ENCODE measurements around the gene TNPO3. TPM values are rescaled to one million over a fixed set of nuclear protein-coding genes. Genes with fewer than 3 reads are reported as not detected.
A peak's percentile ranks its signal among the peaks of the same experiment; 100 is the strongest.
"Not testable (repeated sequence)": the region's sequence is repeated elsewhere in the genome, so short reads cannot be mapped to it uniquely, and the experiment has no call there.

The TNPO3 gene
- total and polyA plus RNA-seq, 2 donors: 25.7 to 45.9 TPM

DNA sequence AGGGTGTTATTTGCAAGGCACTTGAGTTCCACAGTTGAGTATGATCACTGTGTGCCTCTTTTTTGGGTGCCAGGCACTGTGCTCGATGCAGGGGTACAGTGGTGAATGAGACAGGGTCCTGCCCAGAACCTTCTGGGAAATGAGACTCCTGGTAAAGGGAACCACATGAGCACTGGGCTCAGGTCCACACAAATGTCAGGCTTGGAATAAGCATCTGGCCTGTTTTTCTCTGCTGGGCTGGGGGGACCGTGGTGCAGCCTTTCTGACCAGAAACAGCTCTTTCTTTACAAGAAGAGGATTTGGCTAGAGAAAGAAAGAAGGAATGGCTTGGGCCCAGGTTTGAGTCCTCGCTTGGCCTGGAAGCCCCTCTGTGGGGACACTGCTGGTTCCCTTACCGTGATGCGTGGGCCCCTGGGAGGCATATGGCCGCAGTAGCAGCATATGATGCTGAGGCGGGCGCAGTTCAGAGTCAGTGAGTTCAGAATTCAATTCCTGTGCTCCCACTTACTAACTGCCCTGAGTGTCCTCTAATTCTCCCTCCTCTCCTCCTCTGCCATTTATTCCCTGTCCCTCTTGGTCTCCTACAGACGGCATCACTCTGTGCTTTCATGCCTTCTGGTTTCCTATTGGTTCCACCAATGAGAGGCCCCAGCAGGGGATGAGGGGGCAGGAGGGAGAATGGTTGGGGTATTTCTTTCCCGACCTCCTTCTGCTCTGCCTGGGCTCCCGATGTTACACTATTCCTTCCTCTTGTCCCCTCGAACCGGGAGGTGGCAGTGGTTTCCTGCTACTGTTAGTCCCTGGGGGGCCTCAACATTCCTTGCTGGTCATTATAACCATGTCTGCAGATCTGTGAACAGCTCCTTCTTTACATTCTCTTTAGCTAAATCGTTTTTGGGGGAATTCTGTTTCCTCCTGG lies 134.8 kb downstream of the TNPO3 start:
- Histone ChIP-seq H3K27ac (ENCODE audit: low read depth) (no peak overlapping the region), H3K36me3 (ENCODE audit: insufficient read depth) (no peaks in the 10 kb centered on the region), H3K4me1 (ENCODE audit: insufficient read depth) (no peaks in the 10 kb centered on the region), H3K4me3 (ENCODE audit: low read depth, low read length) (no peak overlapping the region)
- WGBS: 46% methylated on average over 14 of the region's 14 CpGs
- DNase-seq (ENCODE audit: extremely low spot score): no peak

DNA sequence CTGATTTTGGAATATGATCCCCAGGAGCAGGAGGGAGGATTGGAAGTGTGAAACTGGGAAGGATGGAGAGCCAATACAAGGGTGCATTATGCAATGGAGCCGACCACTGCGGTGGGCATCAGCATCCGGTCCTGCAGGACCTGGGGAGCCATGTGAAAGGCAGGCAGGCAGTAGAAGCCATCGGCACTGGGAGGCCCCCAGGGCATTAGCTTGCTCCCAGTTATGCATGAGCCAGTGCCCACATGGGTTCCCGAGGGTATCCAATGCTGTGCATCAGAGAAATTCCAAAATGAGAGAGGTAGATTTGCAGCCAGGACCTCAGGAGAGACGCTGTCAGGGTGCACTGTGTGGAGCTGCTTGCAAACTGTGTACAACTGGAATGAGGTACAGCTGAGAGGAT lies 135.7 kb downstream of the TNPO3 start:
- Histone ChIP-seq H3K4me1 (ENCODE audit: insufficient read depth) (no peaks in the 10 kb centered on the region), H3K27ac (ENCODE audit: low read depth) (no peak overlapping the region), H3K4me3 (ENCODE audit: low read depth, low read length) (no peak overlapping the region), H3K36me3 (ENCODE audit: insufficient read depth) (no peaks in the 10 kb centered on the region)
- no peak for DNase-seq (ENCODE audit: extremely low spot score)
- 81% methylated on average over 6 of the region's 6 CpGs for WGBS

- Histone ChIP-seq H3K27ac (ENCODE audit: low read depth) (no peak overlapping the region), H3K4me3 (ENCODE audit: low read depth, low read length) (no peak overlapping the region), H3K4me1 (ENCODE audit: insufficient read depth) (no peaks in the 10 kb centered on the region), H3K36me3 (ENCODE audit: insufficient read depth) (no peaks in the 10 kb centered on the region)
- 77% methylated on average over 8 of the region's 8 CpGs for WGBS
- DNase-seq (ENCODE audit: extremely low spot score): no peak
These were observed 136.8 kb downstream of the TNPO3 start for GRCh38 chr7:128918016-128918665.

DNA sequence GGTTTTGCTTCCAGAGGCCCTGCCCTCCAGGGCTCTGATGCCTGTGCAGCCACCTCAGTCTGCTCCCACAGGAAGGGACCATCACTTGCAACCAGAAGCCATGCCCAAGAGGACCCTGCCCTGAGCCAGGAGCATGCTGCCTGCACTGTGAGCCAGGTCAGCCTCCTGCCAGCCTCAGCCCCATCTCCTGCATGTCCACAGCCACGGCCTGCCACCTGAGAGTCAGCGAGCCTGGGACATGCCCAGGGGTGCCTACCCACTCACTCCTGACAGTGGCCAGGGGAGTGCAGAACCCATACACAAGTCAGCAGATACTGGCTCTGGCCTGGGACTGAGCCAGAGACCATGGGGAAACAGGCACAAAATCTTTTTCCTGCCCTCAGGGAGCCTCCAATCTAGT lies 137.8 kb downstream of the TNPO3 start:
- H3K4me1 ChIP-seq (ENCODE audit: insufficient read depth): no peaks in the 10 kb centered on the region
- no peak for DNase-seq (ENCODE audit: extremely low spot score)
- WGBS: 90% methylated on average over 2 of the region's 2 CpGs
- no peaks in the 10 kb centered on the region for H3K36me3 ChIP-seq (ENCODE audit: insufficient read depth)
- no peak overlapping the region for H3K27ac ChIP-seq (ENCODE audit: low read depth)
- H3K4me3 ChIP-seq (ENCODE audit: low read depth, low read length): no peak overlapping the region

DNA sequence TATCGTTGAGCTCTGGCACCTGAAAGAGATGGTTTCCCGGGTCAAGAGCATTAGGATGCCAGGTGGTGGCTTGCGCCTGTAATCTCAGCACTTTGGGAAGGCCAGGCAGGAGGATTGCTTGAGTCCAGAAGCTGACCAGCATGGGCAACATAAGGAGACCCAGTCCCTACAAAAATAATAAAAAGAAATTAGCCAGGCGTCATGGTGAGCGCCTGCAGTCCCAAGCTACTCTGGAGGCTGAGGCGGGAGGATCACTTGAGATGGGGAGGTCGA lies 138.3 kb downstream of the TNPO3 start:
- H3K27ac ChIP-seq (ENCODE audit: low read depth): no peak overlapping the region
- no peak for DNase-seq (ENCODE audit: extremely low spot score)
- 91% methylated on average over 7 of the region's 7 CpGs for WGBS
- H3K36me3 ChIP-seq (ENCODE audit: insufficient read depth): no peaks in the 10 kb centered on the region
- no peak overlapping the region for H3K4me3 ChIP-seq (ENCODE audit: low read depth, low read length)
- H3K4me1 ChIP-seq (ENCODE audit: insufficient read depth): no peaks in the 10 kb centered on the region

- H3K4me3 ChIP-seq (ENCODE audit: low read depth, low read length): peak overlapping the region; percentile 10
- DNase-seq (ENCODE audit: extremely low spot score): no peak
- H3K27ac ChIP-seq (ENCODE audit: low read depth): no peak overlapping the region
- H3K36me3 ChIP-seq (ENCODE audit: insufficient read depth): no peaks in the 10 kb centered on the region
- 22% methylated on average over 69 of the region's 69 CpGs for WGBS
- H3K4me1 ChIP-seq (ENCODE audit: insufficient read depth): no peaks in the 10 kb centered on the region
These were observed 138.9 kb downstream of the TNPO3 start for GRCh38 chr7:128915841-128916642.

GRCh38 chr7:128915271-128915819 lies 139.6 kb downstream of the TNPO3 start:
- no peak for DNase-seq (ENCODE audit: extremely low spot score)
- H3K36me3 ChIP-seq (ENCODE audit: insufficient read depth): no peaks in the 10 kb centered on the region
- 2% methylated on average over 34 of the region's 34 CpGs for WGBS
- no peak overlapping the region for H3K27ac ChIP-seq (ENCODE audit: low read depth)
- peak overlapping the region; percentile 10 for H3K4me3 ChIP-seq (ENCODE audit: low read depth, low read length)
- H3K4me1 ChIP-seq (ENCODE audit: insufficient read depth): no peaks in the 10 kb centered on the region

- H3K27ac ChIP-seq (ENCODE audit: low read depth): no peak overlapping the region
- no peaks in the 10 kb centered on the region for H3K36me3 ChIP-seq (ENCODE audit: insufficient read depth)
- no peak for DNase-seq (ENCODE audit: extremely low spot score)
- H3K4me3 ChIP-seq (ENCODE audit: low read depth, low read length): no peak overlapping the region
- no peaks in the 10 kb centered on the region for H3K4me1 ChIP-seq (ENCODE audit: insufficient read depth)
- WGBS: 36% methylated on average over 11 of the region's 11 CpGs
These were observed 140.3 kb downstream of the TNPO3 start for GRCh38 chr7:128914566-128915151.

DNA sequence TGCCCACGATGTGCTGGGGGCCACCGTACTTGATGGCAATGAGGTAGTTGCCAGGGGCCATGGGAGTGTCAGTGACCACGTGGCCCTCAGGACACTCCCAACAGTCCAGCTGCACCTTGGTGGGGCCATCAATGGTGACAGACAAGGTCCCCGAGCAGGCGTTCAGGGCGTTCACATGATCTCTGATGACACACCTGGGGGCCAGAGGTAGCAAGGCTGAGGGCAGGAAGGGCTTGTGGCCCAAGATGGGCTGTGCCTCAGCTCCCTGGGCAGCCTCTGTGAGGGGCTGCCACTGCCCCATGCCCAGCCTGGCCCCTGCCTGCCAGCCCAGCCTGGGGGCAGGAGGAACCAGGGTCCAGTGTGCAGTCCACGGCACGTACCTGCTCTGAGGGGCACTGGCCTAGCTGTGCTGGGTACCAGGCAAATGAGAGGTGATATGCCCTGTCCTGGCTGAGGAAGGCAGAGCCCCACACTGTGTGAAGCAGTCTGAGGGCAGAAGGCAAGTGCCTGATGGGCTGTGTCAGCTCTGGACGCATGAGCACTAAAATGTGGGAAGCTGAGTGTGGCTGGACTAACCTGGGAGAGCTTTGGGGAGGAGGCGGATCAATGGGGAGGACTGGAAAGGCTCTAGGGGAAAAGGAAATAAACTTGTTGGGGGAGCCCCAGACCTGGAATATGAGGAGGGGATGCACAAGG lies 140.9 kb downstream of the TNPO3 start:
- Histone ChIP-seq H3K4me3 (ENCODE audit: low read depth, low read length) (no peak overlapping the region), H3K27ac (ENCODE audit: low read depth) (no peak overlapping the region), H3K4me1 (ENCODE audit: insufficient read depth) (no peaks in the 10 kb centered on the region), H3K36me3 (ENCODE audit: insufficient read depth) (no peaks in the 10 kb centered on the region)
- 92% methylated on average over 10 of the region's 10 CpGs for WGBS
- no peak for DNase-seq (ENCODE audit: extremely low spot score)

DNA sequence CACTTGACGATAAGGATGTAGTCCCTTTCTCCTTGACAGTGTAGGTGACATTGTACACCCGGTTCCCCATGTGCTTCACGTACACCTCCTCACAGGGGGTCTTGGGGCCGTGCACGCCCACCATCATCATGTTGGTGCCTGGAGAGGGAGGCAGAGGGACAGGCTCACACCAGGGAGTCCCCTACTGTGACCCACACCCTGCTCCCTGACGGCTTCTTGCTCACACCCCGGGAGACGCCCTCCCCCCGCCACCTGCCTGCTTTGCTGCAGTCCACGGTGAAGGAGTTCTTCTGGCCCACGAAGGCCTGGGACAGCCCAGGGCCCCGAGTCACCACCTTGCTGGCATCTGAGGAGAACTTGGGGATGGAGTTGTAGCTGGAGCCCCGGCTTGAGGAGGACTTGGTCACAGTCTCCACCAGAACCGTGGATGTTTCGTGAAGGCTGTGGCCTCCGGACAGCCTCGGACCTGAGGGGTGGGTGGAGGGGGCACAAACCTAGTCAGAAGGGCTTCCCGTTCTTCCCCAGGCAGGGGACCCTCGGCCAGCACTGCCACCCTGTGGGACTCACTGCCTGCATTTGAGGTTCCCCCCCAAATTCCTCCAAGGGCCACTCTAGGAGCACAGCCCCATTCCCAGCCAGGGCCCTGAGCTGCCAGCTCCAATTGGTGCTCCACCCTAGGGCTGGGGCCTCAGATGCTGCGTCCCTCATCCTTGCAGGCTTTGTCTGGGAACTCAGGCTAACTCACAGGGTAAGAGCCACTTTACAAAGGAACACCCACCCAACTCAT lies 142.0 kb downstream of the TNPO3 start:
- H3K4me1 ChIP-seq (ENCODE audit: insufficient read depth); DNase-seq (ENCODE audit: extremely low spot score); H3K27ac ChIP-seq (ENCODE audit: low read depth); H3K36me3 ChIP-seq (ENCODE audit: insufficient read depth); H3K4me3 ChIP-seq (ENCODE audit: low read depth, low read length): not testable (repeated sequence)
- 93% methylated on average over 14 of the region's 20 CpGs for WGBS

DNA sequence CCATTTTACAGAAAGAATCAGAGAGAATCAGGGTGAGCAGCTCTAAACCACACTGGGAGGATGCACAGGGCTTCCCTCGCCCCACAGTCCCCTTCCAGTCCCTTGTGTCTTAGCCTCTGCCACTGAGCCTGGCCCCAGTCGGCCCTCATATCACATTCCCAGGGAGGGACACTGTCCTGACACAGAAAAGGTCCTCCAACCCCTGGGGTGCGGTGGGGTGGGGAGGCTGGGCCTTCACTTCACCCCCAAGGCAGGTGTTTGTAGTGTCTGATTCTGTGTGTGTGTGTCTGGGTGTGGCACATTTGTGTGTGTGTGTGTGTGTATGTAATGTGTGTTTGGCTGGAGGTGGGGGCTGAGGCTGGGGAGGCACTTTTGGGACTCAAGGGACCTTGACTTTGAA lies 142.6 kb downstream of the TNPO3 start:
- no peak overlapping the region for H3K27ac ChIP-seq (ENCODE audit: low read depth)
- no peaks in the 10 kb centered on the region for H3K36me3 ChIP-seq (ENCODE audit: insufficient read depth)
- DNase-seq (ENCODE audit: extremely low spot score): no peak

GRCh38 chr7:128911423-128912031 lies 143.4 kb downstream of the TNPO3 start:
- H3K27ac ChIP-seq (ENCODE audit: low read depth): no peak overlapping the region

More for the DNA sequence above, 142.6 kb downstream of the TNPO3 start:
- 84% methylated on average over 3 of the region's 3 CpGs for WGBS
- no peak overlapping the region for H3K4me3 ChIP-seq (ENCODE audit: low read depth, low read length)
- no peaks in the 10 kb centered on the region for H3K4me1 ChIP-seq (ENCODE audit: insufficient read depth)

More at GRCh38 chr7:128911423-128912031, 143.4 kb downstream of the TNPO3 start:
- Histone ChIP-seq H3K4me1 (ENCODE audit: insufficient read depth) (no peaks in the 10 kb centered on the region), H3K36me3 (ENCODE audit: insufficient read depth) (no peaks in the 10 kb centered on the region), H3K4me3 (ENCODE audit: low read depth, low read length) (no peak overlapping the region)
- 73% methylated on average over 8 of the region's 8 CpGs for WGBS
- DNase-seq (ENCODE audit: extremely low spot score): no peak
